RWPE1 (cell line): ENCODE results near the gene NAA38.

ENCODE experiments used
- CTCF ChIA-PET: fragments of 350-600 bp; sonication (Branson Sonifier 250); formaldehyde crosslinking; extraction: SDS; loops from one replicate; lab custom pipeline; 2021; lab: Yijun Ruan, JAX
- POLR2A ChIA-PET: fragments of 400-600 bp; formaldehyde crosslinking; extraction: SDS; loops from one replicate; lab custom pipeline; 2020; ENCODE audit warnings: antibody characterized with exemption; ENCODE audit not compliant: low non-redundant PET; lab: Yijun Ruan, JAX
- DNase-seq: peaks from one replicate; pipeline ENCODE4 v3.0.0; 2012; ENCODE audit warnings: low spot score
- H3K27ac ChIP-seq: fragments of 450-650 bp; 2 replicates; pipeline ENCODE4 v1.5.1; 2017
- TF ChIP-seq, protein P1 (sequence below): fragments of 450-650 bp; conservative IDR thresholded peaks from 2 replicates; pipeline ENCODE4 v1.5.1; 2017; ENCODE audit warnings: low read depth, mild to moderate bottlenecking

NAA38 gene

DNA sequence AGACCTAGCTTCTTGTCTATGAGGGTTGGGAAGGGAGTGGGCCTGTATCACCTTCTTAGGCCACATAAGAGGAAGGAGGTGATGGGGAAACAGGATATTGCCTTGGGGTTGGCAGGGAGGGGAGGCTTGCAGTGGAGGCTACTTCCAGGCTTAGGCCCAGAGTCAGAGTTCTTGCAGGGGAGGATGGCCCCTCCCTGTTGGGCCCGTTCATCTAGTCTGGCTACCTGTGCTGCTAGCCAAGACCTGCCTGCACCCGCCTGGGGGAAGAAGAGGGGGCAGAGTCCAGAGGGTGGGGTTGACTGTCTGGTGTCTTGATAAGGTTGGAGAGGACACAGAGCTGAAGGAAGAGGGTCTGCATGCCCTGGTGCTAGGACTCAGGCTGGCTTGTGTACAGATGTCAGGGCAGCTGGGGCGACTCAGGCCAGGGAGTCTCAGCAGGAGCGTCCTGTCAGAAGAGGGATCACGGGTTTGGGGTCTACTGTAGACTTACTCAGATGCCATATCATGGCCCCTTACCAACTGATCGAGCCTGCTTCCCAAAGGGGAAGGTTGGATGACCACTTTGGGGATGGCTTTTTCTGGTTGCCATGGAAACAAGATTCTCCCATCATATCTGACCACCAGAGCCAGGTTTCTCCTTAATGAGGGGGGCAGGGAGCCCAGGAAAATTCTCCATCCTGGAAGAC, 18.0 kb downstream of the NAA38 start:
- CTCF ChIA-PET, result interaction anchor here (0.6 to 1.7 kb wide), 2 partner anchors 12 to 17 kb away, joined by 4 read pairs; no protein-coding TSS in a partner anchor
- peak overlapping the region; percentile 75 for H3K27ac ChIP-seq
- POLR2A ChIA-PET, result interaction anchor here (1.2 kb wide), 1 partner anchor 18 kb away, joined by 7 read pairs; the partner anchor contains the start of gene NAA38
- DNase-seq, result no peak
- TF ChIP-seq, protein P1, sequence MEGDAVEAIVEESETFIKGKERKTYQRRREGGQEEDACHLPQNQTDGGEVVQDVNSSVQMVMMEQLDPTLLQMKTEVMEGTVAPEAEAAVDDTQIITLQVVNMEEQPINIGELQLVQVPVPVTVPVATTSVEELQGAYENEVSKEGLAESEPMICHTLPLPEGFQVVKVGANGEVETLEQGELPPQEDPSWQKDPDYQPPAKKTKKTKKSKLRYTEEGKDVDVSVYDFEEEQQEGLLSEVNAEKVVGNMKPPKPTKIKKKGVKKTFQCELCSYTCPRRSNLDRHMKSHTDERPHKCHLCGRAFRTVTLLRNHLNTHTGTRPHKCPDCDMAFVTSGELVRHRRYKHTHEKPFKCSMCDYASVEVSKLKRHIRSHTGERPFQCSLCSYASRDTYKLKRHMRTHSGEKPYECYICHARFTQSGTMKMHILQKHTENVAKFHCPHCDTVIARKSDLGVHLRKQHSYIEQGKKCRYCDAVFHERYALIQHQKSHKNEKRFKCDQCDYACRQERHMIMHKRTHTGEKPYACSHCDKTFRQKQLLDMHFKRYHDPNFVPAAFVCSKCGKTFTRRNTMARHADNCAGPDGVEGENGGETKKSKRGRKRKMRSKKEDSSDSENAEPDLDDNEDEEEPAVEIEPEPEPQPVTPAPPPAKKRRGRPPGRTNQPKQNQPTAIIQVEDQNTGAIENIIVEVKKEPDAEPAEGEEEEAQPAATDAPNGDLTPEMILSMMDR, result no peak

DNA sequence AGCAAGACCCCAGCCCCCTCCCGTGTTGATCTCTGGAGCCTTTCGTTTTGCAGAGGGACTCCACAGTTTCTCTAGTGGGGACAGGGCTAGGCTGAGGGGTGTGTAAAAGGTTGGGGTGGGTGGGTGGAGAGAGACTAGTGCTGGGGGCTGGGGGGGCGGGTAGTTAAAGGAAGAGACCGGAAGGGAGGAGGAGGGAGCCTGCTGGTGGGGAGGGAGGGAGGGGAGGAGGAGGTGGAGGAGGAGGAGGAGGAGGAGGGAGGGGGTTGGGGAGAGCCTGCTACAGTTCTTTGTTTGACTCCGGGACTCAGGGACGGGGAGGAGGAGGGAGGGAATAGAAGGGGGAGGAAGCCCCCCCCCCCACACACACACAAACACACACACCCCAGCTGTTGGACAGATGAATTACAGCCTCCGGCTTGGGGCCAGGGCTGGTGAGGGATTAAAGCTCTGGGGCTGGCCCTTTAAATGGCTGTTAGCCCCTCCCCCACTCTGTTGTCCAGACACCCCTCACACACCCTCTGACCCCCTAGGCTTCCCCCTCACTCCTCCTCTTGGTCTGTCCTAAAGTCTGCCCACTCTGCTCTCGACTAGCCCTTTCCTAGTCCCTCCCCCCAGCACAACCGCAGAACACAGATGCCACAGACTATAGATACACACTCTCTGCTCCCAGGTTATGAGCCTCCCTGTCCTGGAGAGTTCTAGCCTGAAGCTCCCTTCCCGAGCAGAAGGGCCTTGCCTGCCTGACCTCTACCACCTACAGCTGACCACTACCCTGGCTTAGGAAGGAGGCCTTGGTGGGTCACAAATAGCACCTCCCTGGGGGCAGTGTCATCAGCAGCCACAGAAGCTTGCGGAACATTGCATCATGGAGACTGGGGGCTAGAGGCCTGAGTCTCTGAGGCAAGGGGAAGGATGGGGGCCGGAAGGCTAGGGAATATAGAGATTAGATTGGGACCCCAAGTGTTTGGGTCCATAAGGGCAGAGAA, 19.0 kb downstream of the NAA38 start:
- TF ChIP-seq, protein P1, result no peak
- no peak for DNase-seq
- ChIA-PET POLR2A (interaction anchor here (1.2 kb wide), 1 partner anchor 19 kb away, joined by 7 read pairs; the partner anchor contains the start of gene NAA38), CTCF (interaction anchor here (0.6 to 1.7 kb wide), 5 partner anchors 13 to 218 kb away, joined by 3 to 5 read pairs (median 4); no protein-coding TSS in a partner anchor)
- peak overlapping the region; percentile 75 for H3K27ac ChIP-seq

DNA sequence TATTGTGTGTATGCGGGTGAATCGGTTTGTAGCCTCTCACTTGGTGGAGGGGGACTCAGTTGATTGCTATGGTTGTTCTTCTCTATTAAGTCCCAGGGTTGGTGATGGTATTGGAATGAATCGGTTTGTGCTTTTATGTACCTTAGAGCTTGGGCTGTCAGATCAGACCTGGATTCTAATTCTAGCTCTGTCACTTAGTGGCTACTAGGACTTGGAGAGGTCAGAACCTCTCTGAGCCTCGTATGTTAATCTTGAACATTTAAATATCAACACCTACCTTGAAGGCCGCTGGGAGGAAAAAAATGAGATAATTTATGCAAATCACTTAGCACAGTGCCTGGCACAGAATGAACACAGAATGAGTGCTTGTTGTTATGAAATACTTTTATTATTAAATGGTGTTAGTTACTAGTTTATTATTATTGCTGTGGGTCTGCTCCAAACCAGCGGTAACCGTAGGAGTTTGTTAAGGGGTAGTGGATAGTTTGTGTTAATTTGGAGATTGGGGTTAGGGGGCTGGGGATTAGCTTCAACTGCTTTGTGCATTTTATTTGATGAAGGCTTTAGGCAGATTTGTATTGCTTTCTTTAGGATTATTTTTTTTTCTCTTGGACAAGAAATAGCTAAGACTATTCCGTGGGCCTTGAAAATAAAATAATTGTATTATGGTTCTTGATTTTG, 19.8 kb downstream of the NAA38 start:
- CTCF ChIA-PET, result interaction anchor here (0.6 to 1.2 kb wide), 5 partner anchors 12 to 490 kb away, joined by 3 to 5 read pairs (median 4); no protein-coding TSS in a partner anchor
- peak overlapping the region; percentile 99 for H3K27ac ChIP-seq
- TF ChIP-seq, protein P1, result no peak
- POLR2A ChIA-PET, result no interaction called here
- no peak for DNase-seq

DNA sequence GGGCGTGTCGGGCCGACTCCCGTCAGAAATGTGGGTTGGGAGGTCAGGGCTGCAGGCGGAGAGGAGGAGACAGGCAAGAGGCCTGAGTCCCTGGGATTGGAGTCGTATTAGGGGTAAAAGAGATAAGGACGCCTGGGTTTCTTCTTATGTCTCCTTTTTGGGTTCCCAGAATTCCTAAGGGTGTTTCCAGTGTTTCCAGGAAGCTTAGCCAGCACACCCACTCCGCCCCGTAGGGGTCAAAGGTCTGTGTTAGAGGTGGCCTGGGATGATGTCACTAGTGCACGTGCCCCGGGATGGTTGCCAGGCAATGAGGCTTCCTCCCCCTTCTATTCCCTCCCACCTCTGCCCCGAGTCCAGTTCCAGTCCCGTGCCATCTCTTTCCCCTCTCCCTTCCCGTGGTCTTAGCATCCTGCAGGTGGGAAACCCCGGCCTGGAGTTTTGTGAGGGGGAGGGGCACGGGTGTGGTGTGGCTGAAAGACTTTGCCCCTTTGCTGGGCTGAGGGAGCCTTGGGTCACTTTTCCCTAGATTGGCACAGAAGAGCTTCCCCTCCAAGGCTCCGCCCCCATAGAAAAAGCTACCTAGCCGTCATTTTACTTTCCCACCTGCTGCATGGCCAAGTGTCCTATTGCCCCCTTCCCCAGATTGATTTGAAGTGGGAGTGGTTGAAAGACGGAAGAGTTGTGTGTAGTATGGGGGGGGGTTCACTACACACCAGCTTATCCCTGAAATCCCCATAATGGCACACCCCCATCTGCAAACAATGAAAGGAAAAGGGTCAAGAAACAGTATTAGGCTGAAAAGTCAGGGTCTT, 20.6 kb downstream of the NAA38 start:
- DNase-seq, result peak; percentile 69
- CTCF ChIA-PET, result interaction anchor here (0.6 to 1.1 kb wide), 5 partner anchors 93 to 489 kb away, joined by 3 to 5 read pairs (median 4); no protein-coding TSS in a partner anchor
- H3K27ac ChIP-seq, result peak overlapping the region; percentile 99
- TF ChIP-seq, protein P1, result no peak
- POLR2A ChIA-PET, result interaction anchor here (0.7 kb wide), 1 partner anchor 110 kb away, joined by 3 read pairs; no protein-coding TSS in a partner anchor

DNA sequence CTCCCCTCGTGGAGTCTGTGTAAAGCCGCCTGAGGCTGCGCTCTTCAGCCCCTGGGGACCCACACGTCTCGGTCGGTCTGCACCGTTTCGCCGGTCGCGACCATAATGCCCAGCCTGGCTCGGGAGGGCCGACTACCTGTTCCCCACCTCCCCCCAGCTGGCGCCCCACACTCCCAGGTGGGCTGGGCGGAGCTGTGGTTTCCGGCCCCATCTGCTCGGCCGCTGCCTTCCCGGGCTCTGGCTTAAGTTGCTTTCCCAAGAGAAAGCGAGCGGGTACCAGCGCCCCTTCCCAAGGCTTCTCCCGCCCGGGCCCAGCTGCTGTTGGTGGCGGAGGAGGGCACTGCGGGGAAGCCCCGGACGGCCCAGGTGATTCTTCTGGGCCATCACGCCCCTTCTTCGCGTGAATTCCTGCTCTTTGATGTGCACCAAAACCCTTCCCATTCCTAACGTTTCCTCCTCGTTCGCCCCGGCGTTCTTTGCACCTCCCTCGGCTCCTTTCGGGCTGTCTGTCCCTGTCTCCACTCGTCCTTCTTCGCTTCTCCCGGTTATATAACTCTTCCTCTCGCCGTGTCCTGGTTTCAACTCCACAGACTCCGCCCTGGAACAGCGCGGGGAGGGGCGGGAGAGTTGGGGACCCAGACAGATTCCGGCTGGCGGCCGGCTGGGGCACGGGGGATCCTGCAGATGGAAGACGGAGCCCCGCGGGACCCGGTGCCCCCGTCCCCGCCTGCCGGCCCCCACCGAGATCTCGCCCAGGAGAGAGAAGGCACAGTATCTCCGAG, 21.4 kb downstream of the NAA38 start:
- TF ChIP-seq, protein P1, result no peak
- DNase-seq, result no peak
- ChIA-PET CTCF (interaction anchor here (0.6 to 1.2 kb wide), 3 partner anchors 9 to 215 kb away, joined by 3 to 10 read pairs (median 4); no protein-coding TSS in a partner anchor), POLR2A (interaction anchor here (0.5 to 2.2 kb wide), 4 partner anchors 9 to 412 kb away, joined by 3 to 6 read pairs (median 4); partner anchors contain the start of gene CTC1)
- peak overlapping the region; percentile 99 for H3K27ac ChIP-seq
